Stimulated activated memory B cell treated with anti-CD40 and anti-IgM and Interleukin-4, amounts not matched to agents 10 μg/mL and 1 μg/mL and 100 μg/mL, for 72 hours (primary cell): ENCODE results near the gene NUP85.
"Not testable (repeated sequence)": the region's sequence is repeated elsewhere in the genome, so short reads cannot be mapped to it uniquely, and the experiment has no call there.

Experiments used
- ATAC-seq: fragments of 150-1000 bp; cut with Tn5 transposase; 2 replicates; pipeline ENCODE4 v1.10.0; 2021
- H3K27ac Mint-ChIP-seq: one replicate; pipeline ENCODE4 v1.8.0; 2022; ENCODE audit warnings: mild to moderate bottlenecking, mixed read lengths
- H3K27me3 Mint-ChIP-seq: one replicate; pipeline ENCODE4 v1.8.0; 2022; ENCODE audit warnings: mixed read lengths
- H3K36me3 Mint-ChIP-seq: one replicate; pipeline ENCODE4 v1.8.0; 2022; ENCODE audit warnings: mixed read lengths
- H3K4me1 Mint-ChIP-seq: one replicate; pipeline ENCODE4 v1.8.0; 2022; ENCODE audit warnings: mixed read lengths
- H3K4me3 Mint-ChIP-seq: one replicate; pipeline ENCODE4 v1.8.0; 2022; ENCODE audit warnings: mild to moderate bottlenecking, moderate library complexity, mixed read lengths
- H3K9me3 Mint-ChIP-seq: one replicate; pipeline ENCODE4 v1.8.0; 2022; ENCODE audit warnings: mixed read lengths

The NUP85 gene

DNA sequence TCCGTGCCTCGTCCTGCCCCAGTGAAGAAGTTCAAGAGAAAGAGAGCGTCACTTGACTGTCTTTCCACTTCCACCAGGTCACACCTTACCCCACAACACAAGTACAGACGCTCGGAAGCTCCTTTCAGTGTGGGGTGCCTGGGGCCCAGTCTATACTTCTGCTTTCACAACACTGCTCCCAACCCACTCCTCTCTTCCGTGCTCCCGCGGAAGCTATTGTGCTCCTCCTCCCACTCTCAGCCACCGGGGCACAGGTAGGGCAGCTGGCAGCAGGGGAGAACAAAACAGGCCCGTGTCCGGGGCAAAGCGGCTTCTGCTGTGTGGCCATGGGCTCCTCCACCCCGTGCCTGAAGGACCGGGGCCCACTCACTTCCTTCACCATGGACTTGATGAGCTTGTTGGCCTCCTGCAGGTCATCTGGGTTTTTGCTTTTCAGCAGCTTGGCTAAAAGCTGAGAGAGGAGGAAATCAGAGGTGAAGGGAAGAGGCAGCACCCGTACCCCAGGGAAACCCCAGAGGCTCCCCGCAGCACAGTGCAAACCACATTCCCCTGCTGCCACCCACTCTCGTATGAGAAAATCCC, 37.1 kb downstream of the NUP85 start:
- Mint-ChIP-seq H3K9me3 (no peaks in the 10 kb centered on the region), H3K36me3 (peaks cover 72% of the 10 kb centered on the region), H3K27ac (peak overlapping the region; percentile 95), H3K4me3 (peak overlapping the region; percentile 56), H3K4me1 (peaks cover 81% of the 10 kb centered on the region), H3K27me3 (no peaks in the 10 kb centered on the region)
- ATAC-seq = peak; percentile 91

DNA sequence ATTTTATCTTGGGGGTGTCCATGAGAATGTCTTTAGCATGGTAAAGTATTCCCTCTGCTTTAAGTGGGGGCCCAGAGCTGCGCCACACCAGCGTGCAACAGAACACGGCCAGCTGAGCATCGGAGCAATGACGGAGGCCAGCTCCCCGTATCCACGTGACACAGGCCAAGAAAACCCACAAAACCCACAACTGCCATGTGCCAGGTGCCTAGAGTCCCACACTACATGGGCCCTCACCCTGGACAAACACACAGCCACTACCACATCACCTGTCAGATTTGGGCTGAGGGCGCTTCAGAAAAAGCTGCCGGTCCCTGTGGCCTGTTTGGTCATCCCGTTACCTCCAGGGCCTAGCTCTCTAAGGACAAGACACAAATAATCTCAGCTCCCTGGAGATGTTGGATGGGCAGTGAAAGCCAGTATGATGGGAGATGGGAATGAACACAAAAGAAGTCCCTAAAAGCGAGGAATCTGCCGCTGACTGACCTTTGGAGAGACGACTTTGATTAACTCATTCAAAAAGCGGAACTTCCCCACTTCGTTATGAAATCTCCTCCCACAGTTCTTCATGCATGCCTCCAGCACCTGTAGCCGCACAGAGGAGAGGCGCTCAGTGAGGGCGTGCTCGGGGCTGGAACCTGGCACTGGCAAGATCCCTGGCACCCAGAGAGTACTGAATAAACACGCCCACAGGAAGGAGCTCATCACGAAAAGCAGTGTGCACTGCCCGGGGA, 38.8 kb downstream of the NUP85 start:
- Mint-ChIP-seq H3K4me3 (peak overlapping the region; percentile 69), H3K27me3 (no peaks in the 10 kb centered on the region), H3K36me3 (peaks cover 59% of the 10 kb centered on the region), H3K9me3 (no peaks in the 10 kb centered on the region), H3K4me1 (peaks cover 73% of the 10 kb centered on the region), H3K27ac (peak overlapping the region; percentile 95)
- ATAC-seq = peak; percentile 82

DNA sequence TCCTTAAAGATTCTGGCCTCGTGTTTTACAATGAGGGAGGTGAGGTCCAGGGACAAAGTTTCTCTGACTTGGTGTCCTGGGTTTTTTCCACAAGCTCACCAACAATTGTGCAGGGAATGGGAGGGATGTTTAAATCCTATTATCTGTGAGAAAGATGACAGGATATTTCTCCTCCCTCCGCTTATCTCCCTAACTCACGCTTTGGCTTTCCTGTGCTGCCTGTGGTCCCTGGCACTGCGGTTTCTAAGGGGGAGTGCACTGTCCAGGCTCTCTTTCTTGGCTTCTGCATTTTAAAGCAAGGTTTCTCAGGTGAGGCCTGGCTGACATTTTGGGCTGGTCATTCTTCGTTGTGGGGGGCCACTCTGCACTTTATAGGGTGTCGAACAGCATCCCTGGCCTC, 39.5 kb downstream of the NUP85 start:
- Mint-ChIP-seq H3K36me3 (peaks cover 53% of the 10 kb centered on the region), H3K9me3 (no peaks in the 10 kb centered on the region), H3K27ac (peak overlapping the region; percentile 95), H3K27me3 (no peaks in the 10 kb centered on the region), H3K4me1 (peaks cover 75% of the 10 kb centered on the region), H3K4me3 (peak overlapping the region; percentile 69)
- no peak for ATAC-seq

DNA sequence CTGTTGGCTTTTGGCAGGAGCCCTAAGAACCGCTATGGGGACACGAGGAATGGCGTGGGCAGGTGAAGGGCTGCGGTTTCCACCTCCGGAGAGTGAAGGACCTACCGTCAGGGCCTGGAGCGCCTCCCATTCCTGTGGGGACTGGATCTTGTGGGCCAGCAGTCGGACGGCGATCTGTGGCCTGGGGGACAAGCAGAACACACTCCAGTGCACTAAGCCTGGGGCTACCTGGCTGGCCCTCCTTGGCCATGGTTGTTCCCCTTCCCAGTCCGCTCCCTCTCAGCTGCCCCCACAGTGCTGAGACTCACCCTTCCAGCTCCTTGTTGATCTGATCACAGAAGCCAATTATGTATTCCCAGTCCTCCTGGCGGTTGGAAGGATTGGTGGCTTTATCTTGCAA, 40.9 kb downstream of the NUP85 start:
- no peak for ATAC-seq
- H3K4me3 Mint-ChIP-seq = no peak overlapping the region
- peaks cover 43% of the 10 kb centered on the region for H3K36me3 Mint-ChIP-seq
- H3K27me3 Mint-ChIP-seq = no peaks in the 10 kb centered on the region
- peak overlapping the region; percentile 95 for H3K27ac Mint-ChIP-seq
- peaks cover 76% of the 10 kb centered on the region for H3K4me1 Mint-ChIP-seq
- H3K9me3 Mint-ChIP-seq = no peaks in the 10 kb centered on the region

DNA sequence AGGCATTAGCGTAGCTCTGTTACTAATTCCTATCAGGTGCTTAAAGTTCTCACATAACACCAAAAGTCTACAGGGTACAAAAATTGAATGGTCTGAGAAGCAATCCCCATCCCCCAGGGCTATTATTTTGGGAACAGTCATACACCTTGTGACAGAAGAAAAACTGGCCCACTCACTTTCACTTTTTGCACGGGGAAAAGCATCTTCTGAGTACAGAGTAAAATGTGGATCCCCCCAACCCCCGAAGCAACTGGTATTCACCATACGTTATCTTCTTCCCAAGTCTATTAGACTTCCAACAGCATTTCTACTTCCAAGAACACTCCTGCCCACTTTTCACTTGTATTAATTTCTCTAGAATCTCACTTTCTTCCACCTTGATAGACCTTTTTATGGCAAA, 44.1 kb downstream of the NUP85 start:
- H3K4me1 Mint-ChIP-seq = peaks cover 75% of the 10 kb centered on the region
- H3K36me3 Mint-ChIP-seq = peaks cover 21% of the 10 kb centered on the region

DNA sequence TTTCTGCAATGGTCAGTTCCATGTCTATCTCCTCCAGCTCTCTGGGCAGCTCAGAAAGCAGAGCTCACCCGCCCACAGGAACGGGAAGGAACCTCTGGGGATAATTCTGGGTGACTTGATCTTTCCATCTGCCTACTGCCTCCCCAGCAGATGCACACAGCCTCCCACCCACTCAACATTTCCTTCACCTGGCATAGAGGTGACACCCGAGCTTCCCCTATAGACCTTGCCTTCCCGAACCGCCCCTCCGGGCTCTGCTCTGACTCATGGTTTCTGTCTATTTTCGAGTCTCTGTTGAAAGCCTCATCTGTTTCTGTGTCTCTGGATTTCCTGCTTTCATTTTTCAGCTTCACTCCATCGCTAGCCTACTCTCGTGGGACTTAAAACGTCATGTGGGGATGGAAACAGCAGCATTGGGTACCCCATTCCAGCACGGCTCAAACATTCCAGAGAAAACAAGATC, 44.6 kb downstream of the NUP85 start:
- H3K36me3 Mint-ChIP-seq = peaks cover 18% of the 10 kb centered on the region
- ATAC-seq = peak; percentile 96
- no peaks in the 10 kb centered on the region for H3K27me3 Mint-ChIP-seq
- H3K4me1 Mint-ChIP-seq = peaks cover 75% of the 10 kb centered on the region
- peak overlapping the region; percentile 67 for H3K4me3 Mint-ChIP-seq
- no peaks in the 10 kb centered on the region for H3K9me3 Mint-ChIP-seq
- peak overlapping the region; percentile 100 for H3K27ac Mint-ChIP-seq

More for the DNA sequence above, 44.1 kb downstream of the NUP85 start:
- H3K9me3 Mint-ChIP-seq = no peaks in the 10 kb centered on the region
- H3K4me3 Mint-ChIP-seq = peak overlapping the region; percentile 67
- no peak for ATAC-seq
- H3K27me3 Mint-ChIP-seq = no peaks in the 10 kb centered on the region
- peak overlapping the region; percentile 100 for H3K27ac Mint-ChIP-seq

DNA sequence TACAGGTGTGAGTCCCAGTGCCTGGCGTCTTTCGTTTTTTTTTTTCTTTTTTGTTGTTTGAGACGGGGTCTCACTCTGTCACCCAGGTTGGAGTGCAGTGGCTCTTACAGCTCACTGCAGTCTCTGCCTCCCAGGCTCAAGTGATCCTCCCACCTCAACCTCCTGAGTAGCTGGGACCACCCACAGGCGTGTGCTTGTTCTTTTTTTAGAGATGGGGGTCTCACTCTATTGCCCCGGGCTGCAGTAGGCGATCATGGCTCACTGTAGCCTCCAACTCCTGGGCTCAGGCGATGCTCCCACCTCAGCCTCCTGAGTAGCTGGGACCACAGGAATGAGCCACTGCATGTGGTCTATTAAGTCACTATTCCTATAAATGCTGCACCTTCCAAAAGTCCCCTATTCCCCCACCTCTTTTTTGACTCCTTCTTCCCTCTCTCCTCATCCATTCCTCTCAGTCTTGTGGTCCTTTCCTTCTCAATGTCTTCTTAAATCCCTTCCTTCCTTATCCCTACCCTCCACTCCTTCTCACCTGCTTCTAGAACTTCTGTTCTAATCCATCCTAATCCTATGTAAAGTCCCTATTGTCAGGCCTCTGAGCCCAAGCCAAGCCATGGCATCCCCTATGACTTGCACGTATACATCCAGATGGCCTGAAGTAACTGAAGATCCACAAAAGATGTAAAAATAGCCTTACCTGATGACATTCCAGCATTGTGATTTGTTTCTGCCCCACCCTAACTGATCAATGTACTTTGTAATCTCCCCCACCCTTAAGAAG, 46.7 kb downstream of the NUP85 start:
- ATAC-seq = no peak
- peaks cover 76% of the 10 kb centered on the region for H3K4me1 Mint-ChIP-seq
- no peaks in the 10 kb centered on the region for H3K27me3 Mint-ChIP-seq
- H3K4me3 Mint-ChIP-seq = no peak overlapping the region
- H3K27ac Mint-ChIP-seq = peak overlapping the region; percentile 100
- H3K9me3 Mint-ChIP-seq = no peaks in the 10 kb centered on the region
- no peaks in the 10 kb centered on the region for H3K36me3 Mint-ChIP-seq

DNA sequence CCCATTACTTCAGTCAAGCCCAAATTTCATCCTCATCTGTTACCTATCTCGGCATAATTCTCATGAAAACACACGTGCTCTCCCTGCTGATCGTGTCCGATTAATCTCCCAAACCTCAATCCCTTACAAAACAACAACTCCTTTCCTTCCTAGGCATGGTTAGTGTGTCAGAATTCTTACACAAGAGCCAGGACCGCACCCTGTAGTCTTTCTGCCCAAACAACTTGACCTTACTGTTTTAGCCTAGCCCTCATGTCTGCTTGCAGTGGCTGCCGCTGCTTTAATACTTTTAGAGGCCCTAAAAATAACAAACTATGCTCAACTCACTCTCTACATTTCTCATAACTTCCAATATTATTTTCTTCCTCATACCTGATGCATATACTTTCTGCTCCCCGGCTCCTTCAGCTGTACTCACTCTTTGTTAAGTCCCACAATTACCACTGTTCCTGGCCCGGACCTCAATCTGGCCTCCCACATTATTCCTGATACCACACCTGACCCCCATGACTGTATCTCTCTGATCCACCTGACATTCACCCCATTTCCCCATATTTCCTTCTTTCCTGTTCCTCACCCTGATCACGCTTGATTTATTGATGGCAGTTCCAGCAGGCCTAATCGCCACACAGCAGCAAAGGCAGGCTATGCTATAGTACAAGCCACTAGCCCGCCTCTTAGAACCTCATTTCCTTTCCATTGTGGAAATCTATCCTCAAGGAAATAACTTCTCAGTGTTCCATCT, 50.6 kb downstream of the NUP85 start:
- H3K27ac Mint-ChIP-seq = peak overlapping the region; percentile 100
- ATAC-seq = not testable (repeated sequence)

DNA sequence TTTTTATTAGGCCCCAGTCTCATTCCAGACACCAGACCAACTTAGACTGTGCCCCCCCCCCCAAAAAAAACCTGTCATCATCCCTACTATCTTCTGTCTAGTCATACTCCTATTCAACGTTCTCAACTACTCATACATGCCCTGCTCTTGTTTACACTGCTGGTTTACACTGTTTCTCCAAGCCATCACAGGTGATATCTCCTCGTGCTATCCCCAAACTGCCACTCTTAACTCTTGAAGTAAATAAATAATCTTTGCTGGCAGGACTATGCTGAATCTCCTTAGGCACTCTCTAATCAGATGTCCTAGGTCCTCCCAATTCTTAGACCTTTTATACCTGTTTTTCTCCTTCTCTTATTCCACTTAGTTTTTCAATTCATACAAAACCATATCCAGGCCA, 51.7 kb downstream of the NUP85 start:
- not testable (repeated sequence) for ATAC-seq, H3K9me3 Mint-ChIP-seq, H3K27me3 Mint-ChIP-seq, H3K4me3 Mint-ChIP-seq, H3K36me3 Mint-ChIP-seq
- Mint-ChIP-seq H3K27ac (peak overlapping the region; percentile 100), H3K4me1 (peaks cover 92% of the 10 kb centered on the region)

More for the DNA sequence above, 50.6 kb downstream of the NUP85 start:
- not testable (repeated sequence) for H3K27me3 Mint-ChIP-seq, H3K9me3 Mint-ChIP-seq, H3K36me3 Mint-ChIP-seq, H3K4me3 Mint-ChIP-seq
- peaks cover 99% of the 10 kb centered on the region for H3K4me1 Mint-ChIP-seq

DNA sequence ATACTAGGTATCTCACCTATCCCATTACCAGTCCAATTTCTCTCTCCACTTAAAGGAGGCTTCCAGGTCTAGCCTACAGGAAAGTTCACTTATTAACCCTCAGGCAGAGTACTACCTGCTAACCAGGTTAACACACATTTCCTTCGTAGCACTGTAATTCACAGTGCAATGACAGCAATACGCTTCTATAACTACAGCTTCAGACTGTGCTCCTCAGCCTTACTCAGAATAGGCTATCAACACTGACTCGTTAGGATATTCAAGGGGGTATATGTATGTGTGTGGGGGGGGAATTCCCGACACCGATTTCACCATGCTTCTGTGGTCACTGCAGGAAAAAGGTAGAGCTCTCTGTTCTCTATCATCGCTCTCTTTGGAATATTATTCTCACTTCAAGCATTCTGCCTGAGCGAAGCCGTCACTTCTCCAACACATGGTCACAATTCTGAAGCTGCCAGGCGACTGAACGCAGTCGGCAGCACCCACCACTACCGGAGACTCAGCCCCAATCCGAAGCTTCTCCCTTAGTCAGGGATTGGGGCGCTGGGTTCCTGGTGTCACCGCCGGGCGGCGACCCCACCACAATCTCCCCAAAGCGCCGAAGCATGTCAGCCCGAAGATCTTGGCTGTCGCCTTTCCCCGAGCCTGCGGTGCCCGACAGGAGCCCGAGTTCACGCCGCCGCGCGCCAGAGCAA, 55.3 kb downstream of the NUP85 start:
- H3K36me3 Mint-ChIP-seq = peaks cover 15% of the 10 kb centered on the region
- peak overlapping the region; percentile 89 for H3K4me3 Mint-ChIP-seq
- H3K27me3 Mint-ChIP-seq = no peaks in the 10 kb centered on the region
- no peaks in the 10 kb centered on the region for H3K9me3 Mint-ChIP-seq
- ATAC-seq = peak; percentile 67
- peak overlapping the region; percentile 100 for H3K27ac Mint-ChIP-seq
- peaks cover 64% of the 10 kb centered on the region for H3K4me1 Mint-ChIP-seq

DNA sequence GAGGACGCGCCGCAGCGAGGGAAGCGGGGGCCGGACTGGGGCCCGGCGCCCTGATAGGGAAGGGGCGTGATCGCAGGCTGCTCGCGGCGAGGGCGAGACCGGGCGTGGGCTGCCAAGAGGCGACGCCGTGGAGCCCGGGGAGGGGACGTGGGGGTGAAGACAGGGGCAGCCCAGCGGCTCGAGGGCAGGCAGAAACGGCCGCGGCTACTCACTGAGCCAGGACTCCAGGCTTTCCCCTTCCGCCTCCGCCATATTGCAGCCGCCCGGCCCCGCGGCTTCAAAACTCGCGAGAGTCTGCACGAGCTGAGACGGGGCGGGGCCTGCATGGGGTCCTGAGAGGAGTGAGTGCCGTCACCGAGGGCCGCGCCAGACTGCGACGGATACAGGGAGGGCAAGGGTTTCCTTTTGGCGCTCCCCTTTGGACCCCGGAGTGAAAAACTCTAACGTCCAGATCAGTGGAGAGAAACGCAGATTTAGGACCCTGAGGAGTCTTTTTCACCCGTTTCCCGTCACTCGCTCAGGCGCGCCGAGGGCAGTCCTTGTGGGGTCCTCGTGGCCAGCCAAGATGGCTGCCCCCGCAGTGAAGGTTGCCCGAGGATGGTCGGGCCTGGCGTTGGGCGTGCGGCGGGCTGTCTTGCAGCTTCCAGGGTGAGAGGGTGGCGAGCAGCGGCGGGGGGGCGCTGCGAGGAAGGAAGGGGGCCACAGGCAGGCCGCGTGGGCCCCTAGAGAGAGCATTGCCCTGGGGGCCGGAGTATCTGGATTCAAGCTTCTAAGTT, 56.0 kb downstream of the NUP85 start, which contains the start of the genes GGA3 and MRPS7:
GGA3 (minus strand) TSS at position 271 of the 776 bp plus-strand sequence; CDS start at position 252, 19 bp downstream.
MRPS7 (plus strand) TSS at position 544 of the 776 bp plus-strand sequence; CDS start at position 566, 22 bp downstream.
- Mint-ChIP-seq H3K9me3 (no peaks in the 10 kb centered on the region), H3K36me3 (peaks cover 16% of the 10 kb centered on the region), H3K4me1 (peaks cover 56% of the 10 kb centered on the region), H3K27me3 (no peaks in the 10 kb centered on the region), H3K4me3 (peak within 1 kb of the TSS; percentile 89), H3K27ac (peak within 1 kb of the TSS; percentile 100)
- ATAC-seq = peak; percentile 99

DNA sequence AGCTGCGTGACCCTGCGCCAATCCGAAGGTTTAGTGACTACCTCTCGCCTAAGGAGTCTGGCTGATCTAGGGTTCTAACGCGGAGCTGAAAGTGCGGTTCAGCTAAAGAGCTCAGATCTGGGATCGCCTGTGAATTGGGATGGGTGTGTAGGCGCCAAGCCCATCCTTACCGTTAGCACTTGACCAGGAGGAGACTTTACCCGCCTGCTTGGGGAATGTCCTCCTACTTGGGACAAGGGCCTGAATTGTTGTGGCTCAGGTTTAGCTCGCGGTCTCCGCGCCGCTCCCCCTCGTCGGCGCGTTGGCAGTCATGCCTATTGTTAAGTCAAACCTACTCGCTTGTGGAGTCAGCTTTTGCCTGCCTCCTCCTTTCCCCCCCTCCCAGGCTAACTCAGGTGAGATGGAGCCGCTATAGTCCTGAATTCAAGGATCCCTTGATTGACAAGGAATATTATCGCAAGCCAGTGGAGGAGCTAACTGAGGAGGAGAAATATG, 56.7 kb downstream of the NUP85 start:
- no peak for ATAC-seq
- Mint-ChIP-seq H3K9me3 (no peaks in the 10 kb centered on the region), H3K27ac (peak overlapping the region; percentile 100), H3K4me1 (peaks cover 55% of the 10 kb centered on the region), H3K27me3 (no peaks in the 10 kb centered on the region), H3K4me3 (peak overlapping the region; percentile 89), H3K36me3 (peaks cover 21% of the 10 kb centered on the region)

DNA sequence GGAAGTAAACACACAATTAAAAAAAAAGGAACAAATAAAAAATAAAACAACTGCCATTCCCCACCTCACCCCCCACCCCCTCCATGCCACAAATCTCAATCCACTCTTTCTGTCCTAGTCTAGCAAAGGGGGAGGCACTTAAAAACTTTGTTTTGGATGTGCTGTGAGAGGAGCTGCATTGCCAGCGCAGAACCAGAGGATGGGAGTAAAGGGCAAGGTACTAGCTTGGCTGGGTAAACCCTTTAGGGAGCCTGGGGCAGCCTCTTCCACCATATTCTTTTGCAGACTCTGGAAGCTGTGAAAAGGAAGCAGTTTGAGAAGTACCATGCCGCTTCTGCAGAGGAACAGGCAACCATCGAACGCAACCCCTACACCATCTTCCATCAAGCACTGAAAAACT, 57.6 kb downstream of the NUP85 start:
- no peaks in the 10 kb centered on the region for H3K27me3 Mint-ChIP-seq
- ATAC-seq = no peak
- H3K36me3 Mint-ChIP-seq = peaks cover 28% of the 10 kb centered on the region
- H3K27ac Mint-ChIP-seq = peak overlapping the region; percentile 100
- H3K4me1 Mint-ChIP-seq = peaks cover 55% of the 10 kb centered on the region
- peak overlapping the region; percentile 89 for H3K4me3 Mint-ChIP-seq
- H3K9me3 Mint-ChIP-seq = no peaks in the 10 kb centered on the region
